Glomerular endothelial cell (primary cell): ENCODE data around the gene IKZF1. TPM values are rescaled to one million over a fixed set of nuclear protein-coding genes. Genes with fewer than 3 reads are reported as not detected.

Experiments
- DNase-seq: peaks from one replicate; pipeline ENCODE4 v3.0.0-alpha.2; 2011; ENCODE audit warnings: low read depth, low spot score; ENCODE audit errors: extremely low read depth
- total RNA-seq: library from RNA; depleted of rRNA; stranded (reverse); fragments of >200 nt; gene quantifications from 2 replicates; pipeline ENCODE4 v1.2.3, GENCODE V29; 2015

Gene IKZF1
- total RNA-seq, 1 donor from 2014 or later, result not detected

DNA sequence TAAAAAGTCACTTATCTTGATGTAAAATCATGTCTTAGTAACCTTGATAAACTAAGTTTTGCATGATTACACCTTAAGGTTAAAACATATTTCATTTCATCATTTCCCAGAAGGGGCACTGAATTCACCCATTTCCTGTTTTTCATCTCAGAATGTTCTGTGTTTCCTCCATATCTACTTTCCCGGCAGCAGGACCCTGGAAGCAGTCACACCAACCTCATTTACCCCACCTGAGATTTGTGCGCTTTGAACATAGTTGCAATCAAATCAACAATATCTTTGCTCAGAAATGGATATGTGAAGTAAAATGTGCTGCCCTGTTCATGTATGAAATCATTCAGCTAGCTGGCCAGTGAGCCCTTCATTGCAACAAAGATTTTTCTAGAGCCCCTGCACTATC, 46.8 kb downstream of the IKZF1 start:
- no peak for DNase-seq

DNA sequence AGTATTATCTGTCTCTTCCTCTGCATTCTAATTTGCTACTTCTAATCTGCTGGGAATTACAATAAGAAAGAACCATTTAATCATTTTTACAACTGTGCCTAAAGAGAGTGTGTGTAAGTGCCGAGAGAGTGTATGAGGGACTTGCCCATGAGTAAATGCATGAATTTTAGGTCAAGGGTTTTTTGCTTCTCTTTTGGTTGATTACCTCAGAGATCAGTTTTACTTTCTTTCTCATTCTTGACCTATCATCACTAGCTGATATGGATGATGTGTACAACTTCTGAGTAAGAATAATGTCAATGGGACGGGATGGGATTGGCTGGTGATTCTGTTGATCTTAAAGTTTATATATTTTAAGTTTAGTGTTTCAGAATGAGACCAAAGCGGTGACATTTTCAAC, 47.8 kb downstream of the IKZF1 start:
- no peak for DNase-seq

DNA sequence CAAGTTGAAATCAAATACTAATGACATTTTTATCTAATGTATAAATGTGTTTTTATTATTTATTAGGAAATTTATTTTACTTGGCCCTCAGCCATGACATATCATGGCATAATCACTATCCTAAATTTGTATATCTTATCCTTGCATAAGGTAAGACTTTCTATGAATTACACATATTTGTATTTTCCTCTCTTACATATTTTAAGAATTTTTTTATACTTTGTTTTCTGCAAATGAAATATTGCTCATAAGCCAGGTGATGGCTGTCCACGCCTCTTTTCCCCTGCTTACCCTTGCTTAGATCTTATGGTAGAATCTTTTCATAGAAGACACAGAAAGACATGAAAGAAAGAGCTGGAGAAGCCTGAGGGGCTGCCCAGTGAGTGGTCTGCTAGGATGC, 48.2 kb downstream of the IKZF1 start:
- DNase-seq, result no peak

DNA sequence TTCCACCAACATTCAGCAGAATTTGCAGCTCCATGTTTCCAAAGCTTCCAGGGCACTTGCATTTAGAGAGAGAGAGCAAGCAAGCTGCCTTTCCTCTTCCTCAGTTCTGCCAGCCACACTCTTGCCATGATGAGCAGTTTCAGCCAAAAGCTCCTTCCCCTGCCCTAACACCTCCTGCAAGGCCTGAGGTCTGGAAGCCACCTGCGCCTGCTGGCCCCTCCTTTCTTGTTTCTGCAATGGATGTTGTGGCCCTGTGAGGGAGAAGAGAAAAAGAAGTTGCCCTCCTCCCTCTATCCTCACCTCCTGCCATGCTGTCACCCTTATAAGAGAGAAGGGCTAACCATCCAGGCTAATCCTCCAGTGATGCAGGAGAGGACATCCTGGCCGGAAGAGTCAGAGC, 48.7 kb downstream of the IKZF1 start:
- DNase-seq, result no peak

DNA sequence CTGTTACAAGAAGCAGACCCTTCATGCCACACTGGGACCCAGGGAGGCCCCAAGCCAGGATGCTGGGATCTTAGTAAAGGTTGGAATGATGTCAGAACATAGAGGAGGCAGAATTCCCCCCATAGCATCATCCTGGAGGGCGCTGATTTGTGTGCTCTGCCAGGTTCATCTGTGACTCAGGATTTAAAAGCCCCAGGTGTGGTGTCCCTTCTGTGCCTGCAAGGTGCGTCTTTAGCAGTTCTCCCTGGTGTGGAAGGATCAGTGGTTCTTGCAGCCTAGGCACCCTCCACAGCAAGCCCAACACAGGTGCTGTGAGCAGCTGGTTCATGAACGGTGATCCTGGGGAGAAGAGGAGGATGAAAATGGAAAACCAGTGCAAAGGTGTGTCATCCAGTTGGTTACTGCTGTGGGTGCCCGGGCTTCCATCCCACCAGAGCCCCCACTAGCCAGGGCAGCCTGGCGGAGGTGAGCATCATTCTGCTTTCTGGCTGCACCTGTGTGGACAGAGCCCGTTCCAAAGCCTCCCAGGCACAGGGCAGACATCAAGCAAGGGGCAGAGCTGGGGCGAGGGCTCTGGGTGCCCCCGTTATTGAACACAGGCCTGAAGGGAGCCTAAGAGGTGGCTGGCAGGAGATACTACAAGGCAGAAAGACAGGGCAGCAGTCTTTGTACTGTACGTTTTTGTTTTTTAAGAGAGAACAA, 49.5 kb downstream of the IKZF1 start:
- no peak for DNase-seq

DNA sequence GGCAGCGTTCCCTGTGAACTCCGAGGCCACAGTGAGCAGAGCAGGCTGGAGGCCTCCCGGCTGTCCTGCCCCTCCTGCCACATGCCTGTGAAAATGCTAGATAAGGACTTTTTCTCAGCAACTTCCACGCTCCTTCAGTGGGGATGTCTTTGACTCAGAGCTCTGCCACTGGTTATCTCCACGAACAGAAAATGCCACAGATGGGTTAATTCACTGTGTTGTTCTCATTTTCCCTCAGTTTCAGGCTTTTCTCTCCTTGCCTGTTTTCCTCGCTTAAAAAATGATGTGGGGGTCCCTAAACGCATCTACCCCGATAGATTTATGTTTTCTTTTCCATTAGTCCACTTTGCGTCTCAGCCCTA, 51.3 kb downstream of the IKZF1 start:
- no peak for DNase-seq

DNA sequence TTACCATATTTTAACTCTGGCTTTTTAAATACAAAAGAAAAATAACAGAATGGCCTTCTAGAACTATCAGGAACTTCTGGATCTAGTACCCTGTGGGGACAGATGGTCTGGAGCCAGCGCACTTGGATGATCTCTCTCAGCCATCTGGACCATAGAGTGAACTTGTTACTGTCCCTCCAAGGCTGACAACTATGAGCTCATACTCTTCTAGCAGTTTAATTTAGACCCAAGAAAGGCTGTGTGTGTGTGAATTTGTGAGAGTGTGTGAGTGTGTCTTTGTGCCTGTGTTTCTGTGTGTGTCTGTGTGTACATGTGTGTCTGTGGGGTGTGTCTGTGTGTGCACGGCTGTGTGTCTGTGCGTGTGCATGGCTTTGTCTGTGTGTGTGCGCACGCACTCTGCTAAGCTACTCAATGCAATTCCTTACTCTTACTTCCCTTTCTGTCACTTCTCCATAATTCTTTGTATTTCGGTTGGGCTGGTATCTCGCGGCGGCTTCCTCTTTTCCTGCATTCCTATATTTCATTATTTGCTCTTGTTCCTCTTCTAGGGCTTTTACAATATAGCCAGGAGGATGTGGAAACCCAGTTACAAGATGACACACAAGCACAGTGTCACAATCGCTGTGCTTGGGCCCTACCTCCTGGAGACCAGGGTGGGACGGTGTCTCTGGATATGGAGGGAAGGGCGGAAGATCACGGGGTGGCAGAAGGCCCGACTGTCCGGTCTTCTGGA, 51.9 kb downstream of the IKZF1 start:
- DNase-seq, result no peak

DNA sequence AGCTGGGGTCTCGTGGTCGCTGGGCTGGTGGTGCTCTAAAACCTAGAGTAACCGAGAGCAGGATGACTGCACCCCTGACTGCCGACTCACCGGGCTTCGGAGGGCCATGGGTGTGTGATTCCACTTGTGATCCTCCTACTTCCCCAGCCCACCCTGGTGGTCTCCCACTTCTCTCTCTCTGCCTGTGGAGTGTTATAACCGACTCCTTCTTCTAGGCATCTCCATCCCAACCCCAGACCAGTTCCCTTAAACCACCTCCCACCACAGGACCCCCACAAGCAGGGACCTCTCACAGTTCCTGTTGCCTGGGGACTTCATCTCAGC, 52.4 kb downstream of the IKZF1 start:
- no peak for DNase-seq

DNA sequence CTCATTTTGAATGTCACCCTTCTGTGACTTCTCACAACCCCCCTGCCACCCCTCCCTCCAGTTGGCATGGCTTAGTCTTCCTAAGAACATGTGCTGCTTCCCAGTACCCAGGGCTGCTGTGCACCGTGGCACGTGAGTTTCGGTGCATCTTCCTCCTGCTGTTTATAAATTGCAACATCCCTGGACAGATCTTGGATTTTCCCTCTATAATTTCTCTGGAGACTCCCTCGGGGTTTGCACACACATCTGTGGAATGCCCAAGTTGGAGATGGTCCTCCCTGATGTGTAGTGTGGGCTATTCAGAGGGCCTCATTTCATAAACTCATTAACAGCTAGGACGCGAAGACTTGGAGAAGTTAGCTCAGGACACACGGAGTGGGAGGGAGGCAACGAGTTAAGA, 52.9 kb downstream of the IKZF1 start:
- no peak for DNase-seq

DNA sequence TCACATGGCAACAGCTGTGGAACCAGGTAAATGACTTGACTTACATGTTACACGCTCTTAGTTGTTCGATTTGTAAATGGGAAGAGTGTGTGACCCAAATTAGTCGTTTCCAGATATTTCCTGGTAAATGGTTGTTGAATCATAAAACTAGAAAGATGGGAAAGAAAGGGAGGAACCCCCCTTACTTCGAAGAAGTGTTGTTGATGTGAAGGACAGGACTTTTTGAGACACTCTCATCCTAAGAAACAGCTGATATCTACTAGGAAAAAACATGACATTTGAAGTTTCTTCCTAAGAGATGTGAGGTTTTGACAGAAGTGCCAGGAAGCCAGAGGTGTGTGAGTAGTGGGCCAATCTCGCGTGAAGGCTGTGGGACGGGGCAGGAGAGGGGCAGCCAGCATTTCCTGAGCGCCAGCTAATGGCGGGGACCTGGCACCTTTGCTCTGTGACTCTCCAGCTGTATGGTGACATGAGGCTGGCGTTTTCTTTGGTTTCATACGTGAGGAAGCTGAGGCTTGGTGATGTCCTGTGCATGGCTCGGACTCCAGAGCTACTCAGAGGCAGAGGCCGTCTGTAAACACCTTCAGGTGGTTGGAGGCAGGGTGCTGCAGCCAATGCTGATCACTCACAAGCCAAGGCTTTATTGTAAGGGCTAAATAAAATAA, 53.7 kb downstream of the IKZF1 start:
- DNase-seq, result no peak

DNA sequence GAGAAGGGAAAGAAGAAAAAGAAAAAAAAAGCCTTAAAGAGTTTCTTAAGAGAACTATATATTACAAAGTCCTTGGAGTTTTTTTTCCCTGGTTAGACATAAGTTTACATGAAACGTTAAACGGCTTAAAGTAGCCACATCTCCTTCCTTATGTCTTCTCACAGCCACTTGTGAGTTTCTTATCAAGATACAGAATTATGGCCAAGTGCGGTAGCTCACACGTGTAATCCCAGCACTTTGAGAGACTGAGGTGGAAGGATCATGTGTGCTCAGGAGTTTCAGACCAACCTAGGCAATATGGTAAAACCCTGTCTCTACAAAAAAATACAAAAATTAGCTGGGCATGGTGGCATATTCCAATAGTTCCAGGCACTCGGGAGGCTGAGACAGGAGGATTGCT, 54.3 kb downstream of the IKZF1 start:
- DNase-seq, result no peak

DNA sequence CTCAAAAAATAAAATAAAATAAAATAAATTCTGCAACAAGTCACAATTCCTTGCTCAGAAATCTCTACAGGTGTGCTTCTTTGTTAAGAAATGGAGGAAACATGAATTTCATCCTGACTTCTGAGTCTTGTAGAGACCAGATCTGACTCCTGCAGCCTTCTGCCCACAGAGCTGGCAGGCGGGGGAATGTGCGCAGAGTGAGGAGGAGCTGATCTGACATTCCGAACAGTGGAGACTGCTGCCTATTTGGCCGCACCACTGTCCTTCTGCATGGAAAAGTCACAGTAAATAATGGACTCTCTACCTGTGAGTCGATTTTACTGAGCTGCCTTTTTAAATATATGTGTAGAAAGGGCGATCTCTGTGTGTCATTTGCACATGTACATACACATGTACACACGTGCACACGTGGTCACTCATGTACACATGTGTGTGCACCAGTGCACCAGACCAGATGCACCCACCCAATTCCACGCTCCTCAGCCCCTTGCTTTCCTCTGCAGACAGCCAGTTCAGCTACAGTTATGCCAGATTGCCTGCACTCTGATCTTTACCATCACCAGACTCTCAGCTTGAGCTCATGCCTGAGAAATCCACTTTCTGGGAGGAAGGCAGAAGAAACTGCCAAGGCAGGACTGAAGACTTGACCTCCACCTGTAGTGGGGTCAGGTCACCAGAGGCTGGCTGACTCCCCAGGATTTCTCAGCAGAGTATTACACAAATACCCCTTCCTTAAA, 54.9 kb downstream of the IKZF1 start:
- no peak for DNase-seq

DNA sequence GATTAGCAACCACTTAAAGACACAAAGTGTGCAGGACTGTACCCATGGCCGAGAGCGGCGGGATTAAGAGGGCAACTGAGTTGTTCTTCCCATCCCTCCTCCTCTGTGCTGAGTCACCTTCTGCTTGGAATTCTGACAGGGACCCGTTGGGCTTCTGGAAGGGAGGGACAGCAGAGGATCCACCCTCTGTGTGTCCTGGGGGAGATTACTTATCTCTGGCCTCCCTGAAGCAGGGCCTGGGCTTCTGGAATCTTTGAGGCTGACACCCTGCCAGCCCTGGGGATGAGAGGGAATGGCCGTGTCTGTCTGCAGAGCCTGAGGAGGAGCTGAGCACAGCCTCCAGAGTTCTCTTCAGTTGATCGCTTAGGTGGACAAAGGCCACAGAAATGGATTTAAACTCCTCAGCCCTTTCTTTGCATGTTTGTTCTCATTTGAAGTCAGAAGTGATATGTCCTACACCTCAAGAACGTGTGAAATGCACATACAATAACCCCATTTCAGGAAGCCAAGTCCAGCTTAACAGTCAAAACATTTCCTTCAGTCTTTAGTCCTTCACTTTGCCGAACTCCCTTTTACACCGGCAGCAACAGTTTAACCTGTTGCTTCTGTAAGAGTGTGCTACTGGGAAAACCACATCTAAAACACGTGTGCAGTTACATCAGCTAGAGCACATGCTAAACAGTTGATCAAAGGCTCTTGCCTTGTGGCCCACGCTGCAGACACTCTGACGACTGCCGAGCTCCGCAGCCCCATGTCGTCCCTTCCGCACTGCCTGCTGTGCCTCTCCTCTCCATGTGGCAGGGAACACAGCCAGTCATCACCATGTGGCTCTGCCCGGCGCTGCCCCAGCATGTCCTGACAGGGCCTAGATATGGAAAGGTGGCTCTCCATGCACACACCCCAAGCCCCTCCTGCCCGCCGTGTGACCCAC, 55.7 kb downstream of the IKZF1 start:
- no peak for DNase-seq

DNA sequence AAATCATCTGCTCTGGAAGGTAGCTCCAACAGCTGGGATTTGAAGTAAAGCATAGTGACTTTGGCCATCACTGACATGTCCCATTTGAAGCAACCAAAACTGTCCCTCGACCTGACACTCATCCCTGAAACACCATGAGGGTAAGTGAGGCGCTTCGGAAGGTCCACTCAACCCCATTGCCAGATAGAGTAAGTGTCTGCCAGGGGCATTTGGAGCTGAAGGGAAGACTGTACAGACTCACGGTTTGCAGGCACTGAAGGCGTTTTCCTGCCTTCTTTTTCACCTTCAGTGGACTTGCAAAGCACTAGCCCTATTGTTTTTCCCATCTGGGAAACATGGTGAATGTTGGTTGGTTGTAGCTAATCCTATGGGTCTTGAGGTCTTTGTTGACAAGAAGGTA, 57.6 kb downstream of the IKZF1 start:
- no peak for DNase-seq

DNA sequence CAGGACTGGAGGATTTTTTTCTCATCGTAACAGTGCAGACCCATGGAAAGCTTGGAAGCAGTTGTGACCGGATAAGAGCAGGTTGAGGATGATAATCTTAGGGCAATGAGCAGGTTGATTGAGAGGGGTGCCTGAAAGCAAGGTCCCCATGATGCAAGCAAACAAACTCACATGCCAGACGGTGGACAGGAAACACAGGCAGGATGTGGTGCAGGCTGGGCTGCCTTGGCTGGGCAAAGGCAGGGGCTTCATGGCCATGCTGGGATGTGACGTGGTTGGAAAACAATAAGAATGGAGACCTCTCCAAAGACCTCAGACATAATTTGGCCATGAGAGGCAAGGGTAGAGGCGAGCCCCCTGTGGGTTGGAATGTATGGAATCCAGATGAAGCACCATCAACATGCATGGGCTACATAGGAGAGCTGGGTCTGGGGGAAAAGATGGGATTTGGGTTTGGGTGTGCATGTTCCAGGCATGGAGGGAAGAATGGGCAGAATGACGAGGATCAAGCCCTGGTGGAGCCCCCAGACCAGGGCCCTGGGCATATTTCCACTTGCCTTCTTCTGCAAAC, 58.3 kb downstream of the IKZF1 start:
- DNase-seq, result no peak

DNA sequence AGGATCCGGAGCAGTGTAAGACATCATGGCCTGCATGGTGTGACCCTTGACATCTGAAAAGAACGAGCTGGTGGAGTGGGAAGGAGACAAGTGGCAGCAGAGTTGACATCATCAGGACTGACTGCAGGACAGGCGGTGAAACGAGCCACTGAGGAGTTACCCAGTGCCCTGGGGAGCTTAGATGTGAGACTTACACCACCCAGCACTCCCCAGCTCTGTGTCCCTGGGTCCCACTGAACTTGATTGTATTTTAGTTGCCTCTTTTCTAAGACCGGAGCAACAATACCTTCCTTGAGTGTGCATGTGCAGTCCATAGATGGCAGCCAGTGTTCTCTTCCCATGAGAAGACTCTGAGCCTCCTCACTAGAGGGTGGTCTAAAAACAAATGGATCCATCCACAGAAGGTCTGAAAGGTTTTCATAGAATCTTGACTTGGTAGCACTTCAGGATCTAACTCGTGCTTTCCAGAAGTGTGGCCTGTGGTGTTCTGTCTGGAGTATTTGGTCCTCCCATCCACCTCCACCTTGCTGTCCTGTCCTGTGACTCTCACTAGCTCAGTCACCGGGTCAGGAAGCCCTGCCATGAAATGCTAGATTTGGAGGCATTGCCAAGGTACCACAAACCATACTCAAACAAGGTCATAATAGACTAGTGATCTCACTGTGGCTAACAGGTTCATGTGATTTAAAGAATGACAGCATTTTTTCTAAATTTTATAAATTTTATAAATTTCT, 59.0 kb downstream of the IKZF1 start:
- DNase-seq, result no peak

DNA sequence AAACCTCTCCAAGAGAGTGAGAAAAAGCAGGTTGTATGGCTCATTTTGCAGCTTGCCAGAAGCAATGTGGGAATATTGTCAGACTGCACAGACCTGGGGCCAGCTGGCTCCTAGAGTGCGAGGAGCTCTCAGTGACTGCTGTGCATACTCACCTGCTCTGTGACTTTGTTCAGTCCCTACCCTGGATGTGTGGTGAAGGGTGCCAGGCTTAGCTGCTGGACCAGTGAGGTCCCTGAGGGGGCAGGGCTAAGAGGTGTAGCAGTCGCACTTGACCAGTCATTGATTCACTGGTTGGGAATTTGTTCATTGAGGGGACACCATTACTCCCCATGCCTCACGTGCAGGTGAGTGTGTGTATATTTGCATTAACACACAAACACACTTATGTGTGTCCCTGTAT, 60.1 kb downstream of the IKZF1 start:
- DNase-seq, result no peak

DNA sequence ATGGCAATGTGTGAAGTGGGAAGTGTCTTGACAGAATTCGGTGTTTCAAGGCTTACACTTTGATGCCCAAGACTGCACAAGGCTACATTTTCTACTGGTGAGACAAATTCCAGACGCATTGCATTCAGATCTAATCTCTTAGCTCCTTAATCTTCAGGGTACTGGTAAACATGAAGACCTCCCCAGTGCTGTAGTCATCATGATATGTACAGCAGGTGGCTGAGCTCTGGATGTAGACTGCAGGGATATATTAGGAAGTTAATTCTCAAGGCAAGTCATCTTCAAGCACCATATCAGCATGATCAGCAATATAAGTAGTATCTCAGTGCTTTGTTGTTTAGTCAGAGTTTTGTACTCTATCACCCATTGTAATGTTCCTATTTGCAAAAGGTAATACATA, 61.8 kb downstream of the IKZF1 start:
- no peak for DNase-seq

DNA sequence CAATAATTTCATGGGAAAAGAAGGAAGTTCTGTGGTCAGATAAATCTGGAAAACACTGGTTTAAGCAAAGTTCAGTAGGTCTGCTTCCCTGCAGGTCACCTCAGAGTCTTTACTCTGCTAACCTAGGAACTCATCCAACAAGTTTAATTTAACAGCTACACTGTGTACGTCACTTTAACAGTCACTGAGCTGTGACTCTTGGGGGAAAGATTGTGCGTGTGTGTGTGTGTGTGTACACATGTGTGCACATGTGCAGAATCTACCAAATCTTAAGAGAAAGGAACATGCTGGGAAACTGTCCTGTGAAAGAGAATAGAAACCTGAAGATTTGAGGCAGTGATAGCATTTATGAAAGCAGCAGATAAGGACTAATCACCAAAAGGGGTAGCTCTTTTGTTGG, 62.6 kb downstream of the IKZF1 start:
- DNase-seq, result no peak

DNA sequence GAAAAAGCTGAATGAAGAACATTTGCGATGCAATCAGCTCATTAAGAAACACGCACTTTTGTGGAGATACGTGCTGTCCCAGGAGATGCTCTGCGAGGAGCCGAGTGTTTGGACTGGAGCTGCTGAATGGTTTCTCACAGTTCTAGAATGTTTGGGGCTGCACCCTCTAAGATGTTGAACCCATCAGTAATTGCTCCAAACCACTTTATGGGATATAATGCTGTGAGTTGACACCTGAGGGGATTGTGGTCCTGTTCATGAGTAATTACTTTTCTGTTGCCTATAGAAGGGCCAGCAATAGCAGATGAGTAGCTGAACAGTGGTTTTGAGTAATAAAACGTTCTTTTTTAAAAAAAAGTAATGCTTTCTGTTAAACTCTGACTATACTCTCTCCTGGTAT, 63.1 kb downstream of the IKZF1 start:
- no peak for DNase-seq
